Stromal cell of bone marrow (primary cell): ENCODE results near the gene KBTBD13.
A peak's percentile ranks its signal among the peaks of the same experiment; 100 is the strongest.
"Not testable (repeated sequence)": the region's sequence is repeated elsewhere in the genome, so short reads cannot be mapped to it uniquely, and the experiment has no call there.

Source experiments
- DNase-seq: peaks from one replicate; pipeline ENCODE4 v3.0.0-alpha.2; 2012; ENCODE audit warnings: low read depth

KBTBD13 gene

DNA sequence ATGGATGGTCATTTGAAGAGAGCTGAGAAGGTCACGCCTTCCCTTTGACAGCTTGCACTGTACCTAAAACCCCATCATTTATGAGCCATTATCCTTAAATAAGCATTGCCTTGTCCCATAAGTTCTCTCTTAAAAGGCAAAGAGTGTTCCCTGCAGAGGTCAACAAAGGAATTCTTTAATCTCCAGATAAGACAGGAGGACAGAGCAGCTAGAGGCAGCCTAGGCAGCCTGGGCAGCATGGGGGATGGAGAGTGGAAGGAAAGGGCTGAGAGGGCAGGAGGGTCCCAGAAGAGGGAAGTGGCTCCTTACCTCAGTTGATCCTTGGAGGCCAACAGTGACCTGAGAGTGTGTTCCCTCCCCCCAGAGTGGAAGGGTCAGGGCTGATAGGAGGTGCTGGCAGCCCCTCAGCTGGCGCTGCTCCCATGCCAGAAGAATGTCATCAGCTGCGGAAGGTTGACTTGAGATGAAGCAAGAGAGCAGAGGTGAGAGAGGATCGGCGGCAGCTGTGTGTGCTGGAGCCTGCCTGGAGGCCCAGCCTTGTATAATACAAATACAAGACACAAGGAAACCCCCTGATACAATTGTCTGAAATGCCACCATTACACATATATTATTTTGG lies 12.8 kb downstream of the KBTBD13 start:
- no peak for DNase-seq

- no peak for DNase-seq
Measured at GRCh38 chr15:65091946-65092770, 15.6 kb downstream of the KBTBD13 start.

GRCh38 chr15:65092911-65093792 lies 16.6 kb downstream of the KBTBD13 start:
- DNase-seq: no peak

DNA sequence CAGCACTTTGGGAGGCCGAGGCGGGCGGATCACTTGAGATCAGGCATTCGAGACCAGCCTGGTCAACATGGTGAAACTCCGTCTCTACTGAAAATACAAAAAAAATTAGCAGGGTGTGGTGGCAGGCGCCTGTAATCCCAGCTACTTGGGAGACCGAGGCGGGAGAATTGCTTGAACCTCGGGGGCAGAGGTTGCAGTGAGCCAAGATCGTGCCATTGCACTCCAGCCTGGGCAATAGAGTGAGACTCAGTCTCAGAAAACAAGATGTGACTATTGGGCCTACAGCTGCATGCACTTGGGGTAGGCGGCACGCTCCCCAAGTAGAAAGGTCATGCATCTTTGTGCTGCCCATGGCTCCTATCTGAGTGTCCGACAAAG lies 17.2 kb downstream of the KBTBD13 start:
- not testable (repeated sequence) for DNase-seq

GRCh38 chr15:65094294-65094995 lies 17.9 kb downstream of the KBTBD13 start:
- DNase-seq: no peak

- no peak for DNase-seq
Measured at GRCh38 chr15:65095011-65095746, 18.6 kb downstream of the KBTBD13 start.

DNA sequence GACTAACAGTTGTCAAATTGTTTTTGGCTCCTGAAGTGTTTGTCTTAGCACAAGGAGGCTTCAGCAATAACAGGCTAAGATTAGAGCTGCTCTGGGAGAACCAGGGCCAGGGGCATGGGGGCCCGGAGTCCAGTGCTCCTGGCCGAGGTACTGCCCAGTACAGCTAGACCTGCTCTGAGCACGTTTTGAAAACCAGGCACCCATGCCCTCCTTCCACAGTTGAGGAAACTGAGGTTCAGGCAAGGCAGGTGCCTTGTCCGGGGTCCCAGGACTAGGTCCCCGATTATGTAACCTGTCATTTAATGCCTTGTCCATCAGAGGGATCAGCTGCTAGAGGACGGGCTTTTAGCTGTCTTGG lies 19.2 kb downstream of the KBTBD13 start:
- no peak for DNase-seq

GRCh38 chr15:65096481-65097385 lies 20.2 kb downstream of the KBTBD13 start:
- no peak for DNase-seq

- no peak for DNase-seq
Measured at GRCh38 chr15:65097651-65098263, 21.2 kb downstream of the KBTBD13 start.

GRCh38 chr15:65099336-65099735 lies 22.8 kb downstream of the KBTBD13 start:
- DNase-seq: no peak

DNA sequence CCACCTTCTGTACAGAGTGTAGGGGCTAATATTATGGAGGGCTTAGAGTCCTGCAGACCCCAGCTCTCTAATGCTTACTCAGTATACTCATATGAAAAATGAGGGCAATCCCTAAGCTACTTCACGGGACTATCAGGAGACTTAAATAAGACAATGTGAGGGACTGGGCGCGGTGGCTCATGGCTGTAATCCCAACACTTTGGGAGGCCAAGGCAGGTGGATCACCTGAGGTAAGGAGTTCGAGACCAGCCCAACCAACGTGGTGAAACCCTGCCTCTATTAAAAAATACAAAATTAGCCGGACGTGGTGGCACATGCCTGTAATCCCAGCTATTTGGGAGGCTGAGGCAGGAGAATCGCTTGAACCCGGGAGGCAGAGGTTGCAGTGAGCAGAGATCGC lies 23.3 kb downstream of the KBTBD13 start:
- DNase-seq: not testable (repeated sequence)

DNA sequence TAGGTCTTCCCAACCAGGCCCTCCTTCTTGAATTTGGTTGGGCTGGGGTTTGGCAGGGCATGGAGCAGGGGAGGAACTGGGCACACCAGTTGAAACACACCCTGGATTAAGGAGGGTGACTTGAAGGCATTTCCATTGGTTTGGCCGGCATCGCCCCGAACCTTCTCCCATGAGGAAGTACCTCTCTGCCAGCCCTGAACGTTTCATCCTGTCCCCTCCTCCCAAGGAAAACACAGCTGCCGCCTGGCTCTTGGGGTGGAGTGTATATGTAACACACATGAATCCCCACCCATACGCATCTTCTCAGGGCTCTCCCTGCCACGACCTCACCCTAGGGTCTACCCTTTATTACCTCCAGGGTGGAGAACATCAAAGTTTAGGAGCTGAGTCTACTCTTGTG lies 23.9 kb downstream of the KBTBD13 start:
- no peak for DNase-seq

- DNase-seq: peak; percentile 38
Measured at GRCh38 chr15:65101411-65101890, 24.9 kb downstream of the KBTBD13 start.

- no peak for DNase-seq
Measured at GRCh38 chr15:65101891-65102708, 25.6 kb downstream of the KBTBD13 start.

DNA sequence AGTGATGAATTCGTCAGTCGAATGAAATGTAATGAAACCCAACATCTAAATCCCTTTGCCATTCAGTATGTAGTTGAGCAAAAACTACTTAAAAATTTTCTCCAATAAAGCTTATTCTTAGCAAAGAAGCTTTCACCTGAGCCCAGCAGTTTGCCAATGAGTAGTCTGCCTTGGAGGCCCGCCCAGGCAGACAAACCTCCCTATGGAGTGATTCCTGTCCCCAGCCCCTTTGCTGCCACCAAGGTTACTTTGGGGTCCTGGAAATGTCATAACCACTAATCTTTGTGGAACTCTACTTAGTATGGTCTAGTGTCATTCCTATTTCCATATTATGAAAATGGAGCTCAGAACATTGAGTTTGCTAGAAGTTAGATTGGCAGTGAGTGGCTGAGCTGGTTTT lies 26.4 kb downstream of the KBTBD13 start:
- no peak for DNase-seq

DNA sequence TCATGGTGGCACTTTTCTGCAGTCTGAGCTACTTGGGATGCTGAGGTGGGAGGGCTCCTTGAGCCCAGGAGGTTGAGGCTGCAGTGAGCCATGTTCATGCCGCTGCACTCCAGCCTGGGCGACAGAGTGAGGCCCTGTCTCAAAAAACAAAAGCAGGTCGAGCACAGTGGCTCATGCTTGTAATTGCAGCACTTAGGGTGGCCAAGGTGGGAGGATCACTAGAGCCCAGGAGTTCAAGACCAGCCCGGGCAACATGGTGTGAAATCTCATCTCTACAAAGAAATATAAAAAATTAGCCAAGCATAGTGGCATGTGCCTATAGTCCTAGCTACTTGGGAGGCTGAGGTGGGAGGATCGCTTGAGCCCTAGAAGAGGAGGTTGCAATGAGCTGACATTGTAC lies 28.5 kb downstream of the KBTBD13 start:
- no peak for DNase-seq

DNA sequence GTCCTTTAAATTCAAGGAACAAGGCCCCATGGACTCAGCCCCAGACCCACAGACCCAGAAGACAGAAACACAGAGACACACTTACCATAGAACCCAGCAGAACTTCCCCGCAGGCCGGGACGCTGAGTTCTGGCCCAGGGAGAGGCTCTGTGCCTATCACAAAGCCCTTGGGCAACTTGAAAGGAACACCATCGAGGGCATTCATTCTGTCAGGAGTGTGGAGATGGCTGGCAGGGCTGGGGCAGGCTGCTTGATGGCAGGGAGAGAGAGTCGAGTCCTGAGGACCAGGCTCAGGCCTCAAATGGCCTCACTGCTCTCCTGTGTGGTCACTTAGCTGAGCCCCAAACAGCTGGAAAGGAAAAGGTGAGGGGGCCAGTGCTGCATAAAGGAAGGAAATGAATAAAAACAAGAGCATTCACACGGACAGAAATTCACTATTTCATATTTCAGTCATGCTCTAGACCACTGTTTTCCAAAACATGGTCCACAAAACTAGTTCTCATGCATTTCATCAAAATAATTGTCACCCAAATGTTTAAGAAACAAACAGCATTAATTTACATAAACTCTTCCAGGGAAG lies 29.6 kb downstream of the KBTBD13 start:
- DNase-seq: no peak

- peak; percentile 33 for DNase-seq
Measured at GRCh38 chr15:65110676-65111292, 34.2 kb downstream of the KBTBD13 start.
